ENCODE results near the gene SSTR4. TPM values are rescaled to one million over a fixed set of nuclear protein-coding genes. Genes with fewer than 3 reads are reported as not detected.

Gene SSTR4
- total and polyA plus RNA-seq, 8 donors = 0.07 TPM; not detected in 7

- TF ChIP-seq CTCF (IDR thresholded peaks at IDR 0.05) = no peak
- Histone ChIP-seq H3K4me3 (no peak overlapping the region), H3K4me1 (no peaks in the 10 kb centered on the region), H3K27me3 (no peaks in the 10 kb centered on the region), H3K36me3 (no peaks in the 10 kb centered on the region), H3K9me3 (no peaks in the 10 kb centered on the region), H3K27ac (no peak overlapping the region)
- ATAC-seq = no peak
- 64 to 67% methylated on average over 2 of the region's 2 CpGs for WGBS, 2 donors
- DNase-seq = no peak
- intact Hi-C loops (cut with DNase I) = no loop called here
- FAIRE-seq = no peak
Observed at GRCh38 chr20:22998476-22998875, 36.6 kb upstream of the SSTR4 start.

- WGBS, 2 donors = 57 to 66% methylated on average over 4 of the region's 4 CpGs
- FAIRE-seq = no peak
Observed at GRCh38 chr20:22999756-23000155, 35.4 kb upstream of the SSTR4 start.

GRCh38 chr20:23000232-23000947 is 34.7 kb upstream of the SSTR4 start:
- no peaks in the 10 kb centered on the region for H3K27me3 ChIP-seq
- H3K36me3 ChIP-seq = no peaks in the 10 kb centered on the region
- ATAC-seq = no peak
- no peaks in the 10 kb centered on the region for H3K4me1 ChIP-seq
- 45 to 63% methylated on average over 6 of the region's 6 CpGs for WGBS, 2 donors
- no peak for TF ChIP-seq CTCF (IDR thresholded peaks at IDR 0.05)
- H3K4me3 ChIP-seq = no peak overlapping the region
- intact Hi-C loops (cut with DNase I) = no loop called here
- no peaks in the 10 kb centered on the region for H3K9me3 ChIP-seq
- DNase-seq = no peak
- no peak overlapping the region for H3K27ac ChIP-seq
- FAIRE-seq = no peak

More at GRCh38 chr20:22999756-23000155, 35.4 kb upstream of the SSTR4 start:
- no peaks in the 10 kb centered on the region for H3K36me3 ChIP-seq
- no peaks in the 10 kb centered on the region for H3K4me1 ChIP-seq
- no peaks in the 10 kb centered on the region for H3K27me3 ChIP-seq
- no peaks in the 10 kb centered on the region for H3K9me3 ChIP-seq
- ATAC-seq (peak in 1 of 4 donors; percentile 47), DNase-seq (no peak)
- TF ChIP-seq CTCF (IDR thresholded peaks at IDR 0.05) = no peak
- no peak overlapping the region for H3K27ac ChIP-seq
- intact Hi-C loops (cut with DNase I) = no loop called here
- no peak overlapping the region for H3K4me3 ChIP-seq

- H3K4me1 ChIP-seq = no peaks in the 10 kb centered on the region
- ATAC-seq (no peak), DNase-seq (no peak), FAIRE-seq (no peak)
- no peak overlapping the region for H3K4me3 ChIP-seq
- H3K27me3 ChIP-seq = no peaks in the 10 kb centered on the region
- TF ChIP-seq CTCF (IDR thresholded peaks at IDR 0.05) = no peak
- intact Hi-C loops (cut with DNase I) = no loop called here
- H3K9me3 ChIP-seq = no peaks in the 10 kb centered on the region
- no peaks in the 10 kb centered on the region for H3K36me3 ChIP-seq
- H3K27ac ChIP-seq = no peak overlapping the region
- WGBS, 2 donors = 73 to 82% methylated on average over 6 of the region's 6 CpGs
Observed at GRCh38 chr20:23002276-23002675, 32.8 kb upstream of the SSTR4 start.

- no peak for FAIRE-seq
- no peak overlapping the region for H3K4me3 ChIP-seq
- H3K4me1 ChIP-seq = no peaks in the 10 kb centered on the region
- H3K27ac ChIP-seq = no peak overlapping the region
- DNase-seq = no peak
- 76 to 86% methylated on average over 1 of the region's 1 CpG for WGBS, 2 donors
- TF ChIP-seq CTCF (IDR thresholded peaks at IDR 0.05) = no peak
- no peak for ATAC-seq
- no peaks in the 10 kb centered on the region for H3K36me3 ChIP-seq
- H3K9me3 ChIP-seq = no peaks in the 10 kb centered on the region
- H3K27me3 ChIP-seq = no peaks in the 10 kb centered on the region
- intact Hi-C loops (cut with DNase I) = no loop called here
Observed at GRCh38 chr20:23003077-23003635, 32.0 kb upstream of the SSTR4 start.
